Lower leg skin (tissue), 3 donors: Measurements from ENCODE around the gene LAMC2.

Source experiments
- CTCF ChIP-seq, 3 donors: fragments of 450-650 bp; IDR thresholded peaks; one replicate each; pipeline ENCODE4 v1.5.1; 2016; ENCODE audit warnings: antibody characterized with exemption in 3 of 3, mild to moderate bottlenecking in 3 of 3, moderate library complexity in 2 of 3
- POLR2A ChIP-seq, 2 donors: fragments of 450-650 bp; IDR thresholded peaks; one replicate each; pipeline ENCODE4 v1.6.1; 2016 to 2017; ENCODE audit warnings: antibody characterized with exemption in 2 of 2, mild to moderate bottlenecking in 1 of 2, moderate library complexity in 1 of 2

GRCh38 chr1:183284086-183284485, 98.0 kb downstream of the LAMC2 start:
- TF ChIP-seq CTCF (IDR thresholded peaks at IDR 0.05) (no peak), POLR2A (IDR thresholded peaks at IDR 0.05) (no peak)
